HG03175 (cell line): ENCODE results near the gene NDUFS3.

Source experiments
- ATAC-seq: cut with Tn5 transposase; IDR thresholded peaks from one replicate; pipeline ENCODE4 v1.9.1; 2021; ENCODE audit warnings: mild to moderate bottlenecking, moderate library complexity; ENCODE audit not compliant: unreplicated experiment

The NDUFS3 gene

GRCh38 chr11:47628026-47628425 is 49.2 kb downstream of the NDUFS3 start:
- ATAC-seq: no peak

- no peak for ATAC-seq
Measured at GRCh38 chr11:47631473-47631872, 52.6 kb downstream of the NDUFS3 start.
